ENCODE measurements around the gene RENBP. TPM values are rescaled to one million over a fixed set of nuclear protein-coding genes. Genes with fewer than 3 reads are reported as not detected.

RENBP gene
- total RNA-seq, 1 donor from 2014 or later: 46.4 TPM

DNA sequence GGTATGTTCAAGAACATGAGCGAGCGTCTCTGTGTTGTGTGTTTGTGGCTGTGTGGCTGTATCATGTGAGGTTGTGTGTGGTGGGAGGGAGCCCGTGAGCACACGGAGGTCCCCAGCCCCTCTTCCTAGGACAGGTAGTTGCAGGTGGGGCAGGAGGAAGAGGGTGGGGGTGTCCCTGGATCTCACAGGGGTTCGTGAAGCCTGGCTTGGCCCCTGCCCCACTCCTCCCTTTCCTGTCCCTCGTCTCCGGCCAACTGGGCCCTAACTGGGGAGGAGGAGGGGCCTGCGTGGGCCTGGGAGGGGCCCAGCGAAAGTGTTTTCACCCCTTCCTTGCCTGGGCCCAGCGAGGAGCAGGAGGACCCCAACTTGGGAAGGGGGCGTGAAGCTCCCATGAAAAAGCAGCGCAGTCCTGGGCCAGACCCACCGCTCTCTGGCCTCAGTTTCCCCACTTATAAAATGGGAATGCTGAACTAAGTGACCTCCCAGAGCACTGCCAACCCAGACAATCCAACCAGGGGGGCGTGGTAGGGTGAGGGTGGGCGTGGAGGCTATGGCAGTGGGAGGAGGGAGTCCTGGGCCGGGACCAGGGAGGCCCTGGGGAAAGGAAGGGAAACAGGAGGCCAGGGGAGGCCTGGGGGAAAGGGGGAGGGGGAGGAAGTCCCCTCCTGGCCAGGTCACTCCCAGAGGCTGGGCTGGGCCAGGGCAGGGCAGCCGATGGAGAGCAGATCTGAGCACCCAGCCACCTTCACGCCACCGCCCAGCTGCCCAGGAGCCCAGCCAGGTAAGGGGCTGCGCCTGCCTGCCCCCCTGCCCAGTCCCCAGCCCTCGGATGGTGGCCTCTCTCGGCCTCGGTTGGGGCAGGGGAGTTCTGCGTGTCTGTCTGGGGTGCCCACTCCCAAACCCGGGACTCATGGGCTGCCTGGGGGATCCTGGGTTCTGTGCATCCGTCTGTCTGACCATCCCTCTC is 40.2 kb downstream of the RENBP start, which contains the start of gene AVPR2:
TSS of gene AVPR2 (plus strand) at position 683 of the 967 bp plus-strand sequence. CDS start 473 bp downstream, outside the sequence.
- no peaks in the 10 kb centered on the region for H3K36me3 ChIP-seq
- no peak within 1 kb of the TSS for H3K4me3 ChIP-seq
- DNase-seq (no peak), ATAC-seq (peak; percentile 3)
- TF ChIP-seq CTCF (IDR thresholded peaks at IDR 0.05): no peak
- H3K4me1 ChIP-seq: peaks cover 9% of the 10 kb centered on the region
- no peak within 1 kb of the TSS for H3K27ac ChIP-seq
- intact Hi-C loops (cut with DNase I): no loop called here
- no peaks in the 10 kb centered on the region for H3K9me3 ChIP-seq
- no peaks in the 10 kb centered on the region for H3K27me3 ChIP-seq

GRCh38 chrX:153903238-153903980 is 41.0 kb downstream of the RENBP start:
- no peak overlapping the region for H3K27ac ChIP-seq
- ATAC-seq (peak; percentile 39), DNase-seq (no peak)
- no peak overlapping the region for H3K4me3 ChIP-seq
- no peaks in the 10 kb centered on the region for H3K36me3 ChIP-seq
- no peaks in the 10 kb centered on the region for H3K27me3 ChIP-seq
- H3K9me3 ChIP-seq: no peaks in the 10 kb centered on the region
- intact Hi-C loops (cut with DNase I): no loop called here
- TF ChIP-seq CTCF (IDR thresholded peaks at IDR 0.05): no peak
- H3K4me1 ChIP-seq: peaks cover 9% of the 10 kb centered on the region

- Histone ChIP-seq H3K36me3 (no peaks in the 10 kb centered on the region), H3K4me3 (no peak overlapping the region), H3K27ac (no peak overlapping the region), H3K27me3 (no peaks in the 10 kb centered on the region), H3K4me1 (peaks cover 9% of the 10 kb centered on the region), H3K9me3 (no peaks in the 10 kb centered on the region)
- TF ChIP-seq CTCF (IDR thresholded peaks at IDR 0.05): no peak
- intact Hi-C loops (cut with DNase I): no loop called here
- ATAC-seq (no peak), DNase-seq (no peak)
Measured at GRCh38 chrX:153902385-153902784, 42.1 kb downstream of the RENBP start.

DNA sequence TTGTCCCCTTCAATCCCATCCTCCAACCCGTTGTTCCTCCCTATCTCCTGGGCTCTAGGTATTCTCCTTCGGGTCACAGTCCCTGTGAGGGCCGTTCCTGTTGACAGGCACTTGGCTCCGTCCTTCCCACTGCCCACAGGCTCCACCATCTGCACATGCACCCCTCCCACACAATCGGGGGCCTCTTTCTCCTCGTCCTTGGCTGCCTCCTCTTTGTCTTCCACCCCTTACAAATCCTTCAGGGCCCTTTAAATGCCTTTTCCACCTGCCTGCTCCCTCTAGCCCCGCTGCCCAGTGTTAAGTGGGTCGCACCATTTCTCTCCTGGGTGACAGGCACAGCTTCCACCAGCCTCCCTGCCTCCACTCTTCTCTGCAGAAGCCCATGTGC is 42.7 kb downstream of the RENBP start:
- Histone ChIP-seq H3K27me3 (no peaks in the 10 kb centered on the region), H3K36me3 (no peaks in the 10 kb centered on the region), H3K4me3 (no peak overlapping the region), H3K27ac (no peak overlapping the region), H3K4me1 (peaks cover 9% of the 10 kb centered on the region), H3K9me3 (no peaks in the 10 kb centered on the region)
- ATAC-seq (no peak), DNase-seq (no peak)
- no peak for TF ChIP-seq CTCF (IDR thresholded peaks at IDR 0.05)
- intact Hi-C loops (cut with DNase I): no loop called here

- Histone ChIP-seq H3K27me3 (no peaks in the 10 kb centered on the region), H3K4me3 (no peak overlapping the region), H3K27ac (no peak overlapping the region), H3K36me3 (no peaks in the 10 kb centered on the region), H3K4me1 (peaks cover 9% of the 10 kb centered on the region), H3K9me3 (no peaks in the 10 kb centered on the region)
- TF ChIP-seq CTCF (IDR thresholded peaks at IDR 0.05): no peak
- ATAC-seq: peak; percentile 80
- peak; percentile 68 for DNase-seq
- intact Hi-C loops (cut with DNase I): no loop called here
Measured at GRCh38 chrX:153900831-153901752, 43.4 kb downstream of the RENBP start.
